Fibroblast of skin of right biceps (primary cell): Measurements from ENCODE around the gene RIT2.

Experiments
- DNase-seq: peaks from one replicate; pipeline ENCODE4 v3.0.0-alpha.2; 2013

RIT2 gene

DNA sequence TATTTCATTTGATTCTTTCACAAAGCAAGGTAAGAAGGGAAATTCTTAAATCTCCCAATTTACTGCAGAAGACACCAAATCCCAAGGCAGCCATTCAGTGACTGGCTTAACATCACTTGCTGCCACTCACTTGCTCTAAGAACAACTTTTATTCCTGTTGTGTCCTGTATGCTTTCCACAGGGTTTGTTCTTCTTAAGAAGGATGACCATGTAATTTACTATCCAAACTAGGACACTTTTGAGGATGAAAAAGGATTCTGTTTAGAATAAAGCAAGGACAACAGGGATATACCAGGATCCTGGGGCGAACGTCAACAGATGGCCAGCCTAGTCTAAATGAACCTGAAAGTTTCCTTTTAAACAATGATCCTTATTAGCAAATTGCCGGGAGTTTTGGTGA lies 34.8 kb downstream of the RIT2 start:
- DNase-seq, result no peak

DNA sequence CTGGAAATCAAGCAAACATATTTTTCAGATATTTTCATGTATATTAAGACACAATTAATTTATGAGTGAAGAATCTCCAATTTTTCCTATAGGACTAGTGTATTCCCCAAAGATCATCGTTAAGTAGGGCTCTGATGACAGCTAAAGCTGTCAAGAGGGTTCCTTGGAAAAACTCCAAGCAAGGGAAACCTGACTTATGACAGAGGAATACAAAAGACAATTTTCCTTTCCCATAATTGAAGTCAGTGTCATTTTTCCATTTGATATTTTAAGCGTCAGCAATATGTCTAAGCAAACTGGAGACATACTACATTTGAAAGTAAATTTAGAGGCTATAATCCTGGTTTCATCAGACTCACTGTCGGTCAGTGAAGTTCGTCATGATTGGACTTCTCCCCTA lies 36.1 kb downstream of the RIT2 start:
- DNase-seq, result no peak

DNA sequence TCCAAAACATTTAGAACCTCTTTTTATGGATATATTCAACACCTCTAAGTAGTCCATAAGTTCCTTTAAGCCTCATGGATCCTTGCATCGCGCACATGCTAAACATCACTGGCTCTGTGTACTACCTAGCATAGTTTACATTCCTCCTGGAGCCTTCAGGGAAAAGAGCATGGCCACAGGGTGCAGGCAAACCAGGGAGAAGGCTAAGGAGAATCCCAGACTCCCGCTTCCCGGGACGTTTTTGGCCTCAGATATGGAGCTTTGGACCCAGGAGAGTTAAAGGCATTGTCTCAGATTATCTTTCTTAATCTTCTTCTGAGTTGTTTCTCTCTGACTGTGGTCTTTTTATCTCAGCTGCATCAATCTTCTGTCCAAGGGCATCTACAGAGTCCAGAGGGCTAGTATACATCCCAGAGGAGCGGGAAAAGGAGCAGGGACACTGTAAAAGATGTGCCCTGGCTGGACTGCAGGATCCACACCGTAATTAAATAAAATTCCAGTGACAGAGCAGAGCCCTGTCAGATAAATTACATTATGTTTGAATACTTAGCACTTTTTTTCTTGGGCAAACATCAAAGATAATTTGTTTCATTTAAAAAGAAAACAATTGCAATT lies 36.9 kb downstream of the RIT2 start:
- no peak for DNase-seq

DNA sequence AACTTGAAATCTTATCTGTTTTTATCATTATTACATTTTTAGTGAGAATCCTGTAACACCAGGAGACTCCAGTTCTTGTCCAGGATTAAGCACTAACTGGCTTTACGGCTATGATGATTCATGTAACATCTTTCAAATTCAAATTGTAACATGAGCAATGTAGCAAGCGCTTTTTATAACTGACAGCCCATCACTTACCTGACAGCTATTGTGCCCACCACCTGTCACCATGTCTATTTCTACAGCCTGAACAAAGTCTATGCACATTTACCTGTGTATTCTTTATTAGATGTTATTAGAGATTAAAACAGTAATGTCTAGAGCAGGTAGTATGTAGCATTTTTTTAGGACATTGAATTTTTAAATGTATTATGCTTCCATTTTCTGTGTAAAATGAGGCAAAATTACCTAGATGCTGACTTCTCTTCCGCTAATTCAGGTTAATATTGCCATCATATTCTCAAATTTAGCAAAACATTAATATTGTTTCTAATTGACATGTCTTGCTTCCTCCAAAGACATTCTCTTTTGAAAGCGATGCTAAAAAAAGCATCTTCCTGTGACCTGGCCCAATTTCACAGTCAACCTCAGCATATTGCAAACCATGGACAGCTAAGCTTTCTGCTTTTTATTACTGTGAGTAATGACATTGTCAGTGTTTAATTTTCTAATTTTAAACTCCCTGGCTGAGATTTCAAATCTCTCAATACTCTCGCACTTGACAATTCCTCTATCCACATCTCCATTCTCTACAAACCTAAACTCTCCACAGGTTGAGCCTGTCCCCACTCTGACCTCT lies 37.8 kb downstream of the RIT2 start:
- no peak for DNase-seq

GRCh38 chr18:43073771-43074170 lies 41.7 kb downstream of the RIT2 start:
- DNase-seq, result no peak

DNA sequence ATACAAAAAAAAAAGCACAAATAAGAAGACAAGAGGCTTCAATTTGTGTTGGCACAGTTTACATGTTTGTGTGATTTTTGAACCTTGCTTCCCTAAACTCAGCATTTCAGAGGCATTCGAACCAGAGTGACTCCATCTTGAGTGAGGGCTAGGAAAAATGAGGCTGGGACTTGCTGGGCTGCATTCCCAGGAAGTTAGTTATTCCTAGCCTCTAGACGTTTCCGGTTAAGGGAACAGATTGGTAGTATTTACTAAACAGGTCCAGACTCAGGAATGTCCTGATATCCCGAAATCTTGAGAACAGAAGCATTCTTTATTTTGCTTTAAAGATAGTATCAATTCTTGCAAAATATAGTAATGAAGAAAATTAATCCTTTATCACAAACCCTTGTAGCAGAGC lies 46.7 kb downstream of the RIT2 start:
- DNase-seq, result no peak

GRCh38 chr18:43067570-43067969 lies 47.9 kb downstream of the RIT2 start:
- DNase-seq, result no peak

- no peak for DNase-seq
These were observed 53.7 kb downstream of the RIT2 start for GRCh38 chr18:43061816-43062215.

DNA sequence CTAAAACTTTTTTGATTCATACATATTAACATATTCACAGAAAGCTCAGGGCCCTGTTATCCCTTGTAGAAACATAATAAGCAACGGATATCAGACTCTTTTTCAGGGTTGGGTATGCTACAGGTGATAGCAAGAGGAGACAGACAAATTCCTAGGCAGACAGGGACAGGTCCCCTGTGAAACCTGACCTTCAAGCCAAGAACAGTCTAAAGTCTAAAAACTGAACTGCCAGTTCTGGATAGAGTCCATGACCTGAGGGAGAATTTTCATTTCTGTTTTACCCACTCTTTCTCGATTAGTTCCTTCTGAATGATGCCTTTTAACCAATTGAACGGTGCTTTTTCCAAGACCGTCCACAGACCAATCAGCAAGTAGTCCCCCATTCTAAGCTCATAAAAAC lies 54.2 kb downstream of the RIT2 start:
- DNase-seq, result no peak

GRCh38 chr18:43060020-43060419 lies 55.5 kb downstream of the RIT2 start:
- no peak for DNase-seq

DNA sequence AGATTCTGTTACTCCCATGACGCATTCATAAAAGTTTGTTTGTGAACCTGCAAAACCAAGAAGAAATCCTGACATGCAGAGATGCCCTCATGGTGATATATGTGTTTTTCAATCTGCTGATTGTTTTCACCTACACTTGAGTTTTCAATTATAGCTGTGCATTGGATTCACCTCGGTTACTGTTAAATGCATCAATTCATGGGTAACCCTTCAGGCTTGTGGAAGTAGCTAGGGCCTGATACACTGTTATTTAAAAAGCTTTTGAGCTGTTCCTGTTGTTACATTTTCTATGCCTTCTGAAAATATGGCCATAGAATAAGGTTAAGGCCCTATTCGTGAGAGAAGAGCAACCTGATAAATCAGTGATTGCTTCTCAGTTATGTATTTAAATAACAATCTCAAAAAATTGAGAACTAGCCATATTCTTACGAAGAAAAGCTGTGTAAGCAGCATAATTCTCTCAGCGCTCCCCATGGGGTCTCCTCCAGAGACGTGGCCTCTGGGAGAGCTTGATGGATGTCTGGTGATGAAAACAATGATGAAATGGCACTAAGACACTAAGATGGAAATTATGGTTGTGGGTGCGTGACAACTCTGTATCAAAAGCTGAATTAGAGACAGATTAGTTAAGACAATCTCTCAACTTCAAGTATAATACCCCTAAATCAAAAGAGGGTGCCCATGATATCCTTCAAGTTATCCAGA lies 60.5 kb downstream of the RIT2 start:
- DNase-seq, result no peak

- DNase-seq, result peak; percentile 18
These were observed 66.5 kb downstream of the RIT2 start for GRCh38 chr18:43049021-43049420.

DNA sequence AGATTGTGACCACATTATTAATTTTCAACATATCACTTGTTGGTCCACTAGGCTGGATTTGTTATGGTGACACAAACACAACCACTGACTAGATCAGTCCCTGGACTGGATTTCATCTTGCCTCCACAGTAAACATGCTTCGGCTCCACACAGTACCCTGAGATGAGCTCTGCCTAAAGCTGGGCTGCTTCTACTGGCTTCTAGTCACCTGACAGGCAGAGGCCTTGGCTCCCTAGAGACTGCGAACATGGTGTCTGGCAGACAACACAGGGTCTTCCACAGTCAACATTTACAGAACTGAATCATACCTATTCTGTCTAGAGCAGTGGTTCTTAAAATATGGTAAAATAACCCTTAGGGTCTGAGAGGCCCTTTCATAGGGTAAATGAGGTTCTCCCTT lies 69.2 kb downstream of the RIT2 start:
- no peak for DNase-seq

DNA sequence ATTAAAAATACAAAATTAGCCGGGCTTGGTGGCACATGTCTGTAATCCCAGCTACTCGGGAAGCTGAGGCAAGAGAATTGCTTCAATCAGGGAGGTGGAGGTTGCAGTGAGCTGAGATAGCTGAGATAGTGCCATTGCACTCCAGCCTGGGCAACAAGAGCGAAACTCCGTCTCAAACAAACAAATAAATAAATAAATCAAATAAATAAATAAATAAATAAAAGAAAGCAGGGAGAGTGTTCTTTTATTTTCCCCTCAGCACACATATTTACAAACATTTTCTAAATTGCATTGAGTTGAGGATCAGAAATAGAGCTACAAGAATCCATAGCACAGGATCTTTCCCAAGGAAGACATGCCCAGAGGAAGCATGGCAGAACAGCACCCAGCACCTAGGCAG lies 71.9 kb downstream of the RIT2 start:
- no peak for DNase-seq

DNA sequence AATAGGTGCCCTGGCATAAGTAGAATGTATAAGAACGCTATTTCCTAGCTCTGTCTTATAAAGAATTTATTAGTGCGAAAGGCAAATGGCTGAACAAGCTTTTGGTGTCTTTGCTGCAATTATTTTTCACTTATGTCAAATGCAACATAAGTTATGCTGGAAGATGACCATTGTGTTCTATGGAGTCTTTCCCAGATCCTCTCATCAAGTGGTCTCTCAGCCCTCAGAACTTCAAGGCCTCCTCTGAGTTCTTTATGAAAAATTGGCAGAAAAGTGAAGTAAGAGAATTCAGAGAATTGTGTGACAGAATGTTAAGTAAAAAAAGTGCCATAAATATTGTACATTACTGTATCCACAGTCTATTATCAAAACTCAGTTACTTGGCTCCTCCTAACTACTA lies 75.2 kb downstream of the RIT2 start:
- DNase-seq, result no peak

- no peak for DNase-seq
These were observed 80.6 kb downstream of the RIT2 start for GRCh38 chr18:43034683-43035500.

DNA sequence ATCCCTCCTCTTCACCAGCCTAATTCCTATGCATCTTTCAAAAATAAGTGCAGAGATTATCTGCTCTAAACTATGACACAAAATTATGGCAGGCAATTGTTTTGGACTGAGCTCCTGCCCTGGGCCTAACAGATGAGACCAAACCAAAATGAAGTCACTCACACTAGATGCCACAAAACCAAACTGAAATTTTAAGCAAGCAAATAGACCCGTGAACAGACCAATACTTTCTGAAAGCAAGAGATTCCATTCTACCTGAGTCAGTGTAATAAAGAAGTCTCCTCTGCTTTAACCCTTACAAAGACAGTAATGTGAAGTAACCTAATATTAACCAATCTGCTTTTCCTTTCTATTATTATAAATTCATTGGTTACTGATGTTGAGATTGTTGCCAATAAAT lies 84.3 kb downstream of the RIT2 start:
- DNase-seq, result no peak

GRCh38 chr18:43029414-43029813 lies 86.1 kb downstream of the RIT2 start:
- DNase-seq, result no peak

DNA sequence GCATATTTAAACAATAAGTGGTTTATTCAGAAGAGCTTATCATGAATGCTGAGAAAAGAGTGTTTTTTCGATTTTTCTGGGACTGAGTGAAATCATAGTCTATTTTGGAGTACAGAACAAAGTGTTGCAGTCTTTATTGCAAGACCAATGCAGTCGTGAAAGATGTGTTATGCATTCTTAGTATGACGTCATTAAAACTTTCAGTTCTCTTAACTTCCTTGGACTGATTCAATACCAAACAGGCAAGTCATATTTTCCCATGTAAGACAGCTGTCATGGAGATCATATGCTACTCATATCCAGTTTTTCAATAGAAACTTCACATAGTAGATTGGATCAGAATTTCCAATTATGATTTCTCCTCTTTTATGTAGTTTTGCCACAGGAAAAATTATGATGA lies 92.6 kb downstream of the RIT2 start:
- no peak for DNase-seq

DNA sequence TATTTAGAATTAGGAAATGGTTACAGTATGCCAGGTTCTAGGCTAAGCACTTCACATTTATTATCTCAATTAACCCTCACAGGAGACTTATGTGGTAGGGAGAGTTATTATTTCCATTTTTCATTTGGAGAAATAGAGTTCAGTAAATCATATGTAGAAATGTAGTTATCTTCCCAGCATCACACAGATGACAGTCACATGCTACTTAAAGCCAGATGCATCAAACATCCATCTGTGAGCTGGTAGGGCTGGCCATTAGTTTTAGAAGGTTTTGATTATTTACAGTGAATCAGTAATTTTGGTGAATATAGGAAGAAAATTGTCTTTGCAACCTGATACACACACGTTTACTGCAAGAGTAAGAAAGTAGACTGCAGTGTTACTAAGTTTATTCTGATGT lies 97.9 kb downstream of the RIT2 start:
- DNase-seq, result no peak

GRCh38 chr18:43013486-43013885 lies 102.0 kb downstream of the RIT2 start:
- peak; percentile 3 for DNase-seq

GRCh38 chr18:43012951-43013350 lies 102.5 kb downstream of the RIT2 start:
- DNase-seq, result no peak

GRCh38 chr18:43010611-43011010 lies 104.9 kb downstream of the RIT2 start:
- no peak for DNase-seq
